ENCODE measurements around the gene SDHA. TPM values are rescaled to one million over a fixed set of nuclear protein-coding genes. Genes with fewer than 3 reads are reported as not detected.
"Not testable (repeated sequence)": the region's sequence is repeated elsewhere in the genome, so short reads cannot be mapped to it uniquely, and the experiment has no call there.

SDHA gene
- total and polyA plus RNA-seq, 10 of the 15 experiments (the other 5 are each of a cell fraction or from before 2014, with no cell fraction given) = 63.3 to 205 (median 104) TPM

DNA sequence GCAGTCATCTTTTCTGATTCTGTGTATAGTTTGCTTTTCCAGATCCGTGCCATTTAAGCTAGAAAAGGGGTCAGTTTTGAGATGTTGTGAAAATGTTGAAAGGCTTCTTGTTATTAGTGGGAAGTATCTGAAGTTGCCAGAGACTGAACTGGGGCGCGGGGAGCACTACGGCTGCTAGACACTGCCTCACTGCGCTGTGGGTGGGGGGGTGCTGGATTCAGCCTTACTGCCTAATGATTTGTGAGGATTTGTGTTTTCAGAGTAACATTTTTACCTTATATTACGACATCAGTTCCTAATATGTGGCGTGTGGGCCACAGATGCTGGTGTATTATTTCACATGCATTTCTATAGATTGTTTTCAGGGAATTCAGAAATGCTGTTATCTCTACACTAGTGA is 55.4 kb downstream of the SDHA start:
- H3K36me3 ChIP-seq (ENCODE audit: control insufficient read depth in 2 of 2, insufficient read depth in 2 of 2, low read length in 1 of 2); intact Hi-C loops (cut with micrococcal nuclease; ENCODE audit: unreplicated experiment); CTCF ChIA-PET; in situ Hi-C loops (cut with MboI); H3K9me3 ChIP-seq (replicated peaks; ENCODE audit: control insufficient read depth, insufficient read depth, low read length); ATAC-seq; BruUV-seq (replicated peaks); H3K27ac ChIP-seq (ENCODE audit: control insufficient read depth, insufficient read depth); H2AFZ ChIP-seq (ENCODE audit: control insufficient read depth, low read depth, low read length); DNase-seq (ENCODE audit: low read depth, low spot score); SMC1A ChIA-PET (ENCODE audit: uncharacterized antibody, unreplicated experiment); H3K4me1 ChIP-seq (ENCODE audit: control insufficient read depth, insufficient read depth, low read length); RAD21 ChIA-PET (ENCODE audit: unreplicated experiment); H3K9ac ChIP-seq (ENCODE audit: control insufficient read depth, insufficient read depth, low read length); H3K27me3 ChIP-seq (replicated peaks in 1 of 2; ENCODE audit: control insufficient read depth in 2 of 2, insufficient read depth in 2 of 2, low read length in 1 of 2); FAIRE-seq; POLR2A ChIA-PET; H4K20me1 ChIP-seq (ENCODE audit: control insufficient read depth, insufficient read depth): not testable (repeated sequence)
- peak overlapping the region; percentile 68; the same call in 1 of the 2 replicates for H3K4me2 ChIP-seq (ENCODE audit: control insufficient read depth, insufficient read depth)
- 83% methylated on average over 7 of the region's 7 CpGs for WGBS (ENCODE audit: insufficient coverage, insufficient replicate concordance, low lambda C conversion rate, missing lambda C conversion rate)
- H3K4me3 ChIP-seq = peak overlapping the region; percentile 76; the same call in 1 of the 2 replicates
- H3K79me2 ChIP-seq (ENCODE audit: control insufficient read depth, insufficient read depth, low read length) = peaks cover 34% of the 10 kb centered on the region

DNA sequence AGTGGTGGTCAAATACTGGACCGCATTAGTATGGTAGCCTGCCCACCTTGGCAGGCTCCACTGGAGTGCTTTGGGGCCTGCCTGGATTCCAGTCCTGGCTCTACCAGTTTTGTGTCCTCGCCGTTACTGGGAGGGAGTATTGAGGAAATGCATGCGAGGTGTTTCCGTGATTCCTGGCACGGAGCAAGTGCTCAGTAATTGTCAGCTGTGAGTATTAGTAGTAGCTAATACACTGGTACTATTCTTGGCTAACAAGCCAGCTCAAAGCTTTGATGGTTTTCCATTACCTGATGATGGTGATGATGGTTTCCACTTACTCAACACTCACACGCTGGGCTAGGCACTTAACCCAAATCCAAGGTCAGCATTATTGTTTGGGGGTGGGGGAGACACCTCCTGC is 56.2 kb downstream of the SDHA start:
- RAD21 ChIA-PET (ENCODE audit: unreplicated experiment); H3K4me3 ChIP-seq; H3K9ac ChIP-seq (ENCODE audit: control insufficient read depth, insufficient read depth, low read length); H4K20me1 ChIP-seq (ENCODE audit: control insufficient read depth, insufficient read depth); H3K4me1 ChIP-seq (ENCODE audit: control insufficient read depth, insufficient read depth, low read length); intact Hi-C loops (cut with micrococcal nuclease; ENCODE audit: unreplicated experiment); H2AFZ ChIP-seq (ENCODE audit: control insufficient read depth, low read depth, low read length); H3K27me3 ChIP-seq (replicated peaks in 1 of 2; ENCODE audit: control insufficient read depth in 2 of 2, insufficient read depth in 2 of 2, low read length in 1 of 2); CTCF ChIA-PET; ATAC-seq; FAIRE-seq; DNase-seq (ENCODE audit: low read depth, low spot score); BruUV-seq (replicated peaks); H3K27ac ChIP-seq (ENCODE audit: control insufficient read depth, insufficient read depth); POLR2A ChIA-PET; in situ Hi-C loops (cut with MboI); H3K36me3 ChIP-seq (ENCODE audit: control insufficient read depth in 2 of 2, insufficient read depth in 2 of 2, low read length in 1 of 2); H3K9me3 ChIP-seq (replicated peaks; ENCODE audit: control insufficient read depth, insufficient read depth, low read length): not testable (repeated sequence)
- Histone ChIP-seq H3K79me2 (ENCODE audit: control insufficient read depth, insufficient read depth, low read length) (peaks cover 37% of the 10 kb centered on the region), H3K4me2 (ENCODE audit: control insufficient read depth, insufficient read depth) (peak overlapping the region; percentile 68; the same call in 1 of the 2 replicates)
- WGBS (ENCODE audit: insufficient coverage, insufficient replicate concordance, low lambda C conversion rate, missing lambda C conversion rate) = 98% methylated on average over 7 of the region's 7 CpGs
- SMC1A ChIA-PET (ENCODE audit: uncharacterized antibody, unreplicated experiment) = interaction anchor here (0.7 to 1.2 kb wide), 3 partner anchors 12 to 200 kb away, joined by 3 read pairs; no protein-coding TSS in a partner anchor

All from GM12878 (cell line).